ENCODE data around the gene CYB5R2.

- no peak for TF ChIP-seq CTCF (conservative IDR thresholded peaks at IDR 0.05; ENCODE audit: low read depth in 2 of 2)
- TF ChIP-seq ZNF114 (CRISPR knock-in tag; IDR thresholded peaks at IDR 0.05) = no peak
- TF ChIP-seq REST (IDR thresholded peaks at IDR 0.05; ENCODE audit: unreplicated experiment) = no peak
- TF ChIP-seq EZH2phosphoT487 (IDR thresholded peaks at IDR 0.05; ENCODE audit: unreplicated experiment) = no peak
- no peak for TF ChIP-seq POLR2AphosphoS5 (IDR thresholded peaks at IDR 0.05; ENCODE audit: low read depth)
- TF ChIP-seq EZH2 (IDR thresholded peaks at IDR 0.05; ENCODE audit: low read depth, unreplicated experiment) = no peak
- no peak for TF ChIP-seq ZNF331 (CRISPR knock-in tag; IDR thresholded peaks at IDR 0.05; ENCODE audit: low read depth)
- TF ChIP-seq NANOG (IDR thresholded peaks at IDR 0.05; ENCODE audit: borderline replicate concordance) = no peak
- no peak for TF ChIP-seq CREB1 (CRISPR knock-in tag; IDR thresholded peaks at IDR 0.05; ENCODE audit: low read depth)
- no peak for TF ChIP-seq ETS1 (IDR thresholded peaks at IDR 0.05)
These were observed 17.8 kb downstream of the CYB5R2 start for GRCh38 chr11:7655253-7656217.
